Measurements from ENCODE around the gene UEVLD. TPM values are rescaled to one million over a fixed set of nuclear protein-coding genes. Genes with fewer than 3 reads are reported as not detected.

Gene UEVLD
- 9.2 TPM for total RNA-seq (ENCODE audit: unreplicated experiment)
- long read RNA-seq, full-length matches to known transcripts = 4 of 5 reads
- long read RNA-seq, partial matches to known transcripts = 0 of 5 reads
- long read RNA-seq, other reads (novel, unspliced or antisense) = 1 of 5 reads

DNA sequence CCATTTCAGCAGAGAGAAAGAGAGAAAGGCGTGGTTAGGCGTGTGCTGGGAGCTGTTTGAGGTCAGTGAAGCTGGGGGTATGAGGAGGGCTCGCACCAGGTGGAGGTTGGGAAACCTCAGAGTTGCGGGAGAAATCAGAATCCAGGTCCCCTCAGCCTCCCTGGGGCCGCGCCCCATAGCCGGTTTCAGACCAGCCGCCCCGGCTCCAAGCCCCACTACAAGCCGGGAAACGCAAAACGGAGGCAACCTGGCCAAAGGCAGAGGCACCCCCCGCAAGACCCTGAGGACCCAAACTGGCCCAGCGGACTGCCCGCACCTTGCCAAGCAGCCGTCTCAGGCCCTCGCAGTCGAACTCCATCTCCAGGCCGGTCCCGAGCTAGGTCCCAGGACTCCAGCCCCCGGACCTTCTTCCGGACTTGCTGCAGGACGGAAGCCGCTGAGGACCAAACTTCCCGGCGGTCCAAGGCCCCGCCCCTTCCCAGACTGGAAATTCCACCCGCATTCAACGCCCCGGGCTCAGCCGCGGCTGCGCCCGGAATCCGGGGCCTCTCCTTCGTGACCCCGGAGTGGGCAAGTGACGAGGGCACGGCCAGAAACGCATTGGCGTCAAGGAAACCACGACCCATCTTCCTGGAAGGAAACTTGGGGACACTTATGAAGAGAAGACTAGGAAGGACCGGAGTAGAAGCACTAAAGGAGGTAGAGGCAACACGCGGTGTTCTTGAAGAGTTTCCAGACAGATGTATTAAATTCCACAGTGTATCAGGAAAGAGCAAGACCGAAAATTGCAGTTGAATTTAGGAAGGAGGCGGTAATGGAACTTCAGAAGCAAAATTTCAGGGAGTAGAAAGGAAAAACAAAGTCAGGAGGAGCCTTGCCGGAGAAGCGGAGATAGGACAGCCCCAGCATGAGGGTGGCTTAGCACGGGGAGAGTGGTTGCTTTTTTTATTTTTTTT is at the start of gene UEVLD:
Gene UEVLD, minus strand, starts transcription at position 438 of the 956 bp plus-strand sequence. Its CDS starts 80 bp downstream, at position 358.
- no peaks in the 10 kb centered on the region for H3K36me3 Mint-ChIP-seq (ENCODE audit: unreplicated experiment)
- H3K27me3 Mint-ChIP-seq (ENCODE audit: unreplicated experiment) = peaks cover 1% of the 10 kb centered on the region
- peak; percentile 89 for DNase-seq
- no peak within 1 kb of the TSS for H3K4me3 Mint-ChIP-seq (ENCODE audit: unreplicated experiment)
- TF ChIP-seq, protein P1, sequence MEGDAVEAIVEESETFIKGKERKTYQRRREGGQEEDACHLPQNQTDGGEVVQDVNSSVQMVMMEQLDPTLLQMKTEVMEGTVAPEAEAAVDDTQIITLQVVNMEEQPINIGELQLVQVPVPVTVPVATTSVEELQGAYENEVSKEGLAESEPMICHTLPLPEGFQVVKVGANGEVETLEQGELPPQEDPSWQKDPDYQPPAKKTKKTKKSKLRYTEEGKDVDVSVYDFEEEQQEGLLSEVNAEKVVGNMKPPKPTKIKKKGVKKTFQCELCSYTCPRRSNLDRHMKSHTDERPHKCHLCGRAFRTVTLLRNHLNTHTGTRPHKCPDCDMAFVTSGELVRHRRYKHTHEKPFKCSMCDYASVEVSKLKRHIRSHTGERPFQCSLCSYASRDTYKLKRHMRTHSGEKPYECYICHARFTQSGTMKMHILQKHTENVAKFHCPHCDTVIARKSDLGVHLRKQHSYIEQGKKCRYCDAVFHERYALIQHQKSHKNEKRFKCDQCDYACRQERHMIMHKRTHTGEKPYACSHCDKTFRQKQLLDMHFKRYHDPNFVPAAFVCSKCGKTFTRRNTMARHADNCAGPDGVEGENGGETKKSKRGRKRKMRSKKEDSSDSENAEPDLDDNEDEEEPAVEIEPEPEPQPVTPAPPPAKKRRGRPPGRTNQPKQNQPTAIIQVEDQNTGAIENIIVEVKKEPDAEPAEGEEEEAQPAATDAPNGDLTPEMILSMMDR (IDR thresholded peaks at IDR 0.05; ENCODE audit: partially characterized antibody, unreplicated experiment) = no peak
- no peaks in the 10 kb centered on the region for H3K4me1 Mint-ChIP-seq (ENCODE audit: low read depth, unreplicated experiment)
- H3K9me3 Mint-ChIP-seq (ENCODE audit: unreplicated experiment) = no peaks in the 10 kb centered on the region
- H3K27ac Mint-ChIP-seq (ENCODE audit: unreplicated experiment) = no peak within 1 kb of the TSS

DNA sequence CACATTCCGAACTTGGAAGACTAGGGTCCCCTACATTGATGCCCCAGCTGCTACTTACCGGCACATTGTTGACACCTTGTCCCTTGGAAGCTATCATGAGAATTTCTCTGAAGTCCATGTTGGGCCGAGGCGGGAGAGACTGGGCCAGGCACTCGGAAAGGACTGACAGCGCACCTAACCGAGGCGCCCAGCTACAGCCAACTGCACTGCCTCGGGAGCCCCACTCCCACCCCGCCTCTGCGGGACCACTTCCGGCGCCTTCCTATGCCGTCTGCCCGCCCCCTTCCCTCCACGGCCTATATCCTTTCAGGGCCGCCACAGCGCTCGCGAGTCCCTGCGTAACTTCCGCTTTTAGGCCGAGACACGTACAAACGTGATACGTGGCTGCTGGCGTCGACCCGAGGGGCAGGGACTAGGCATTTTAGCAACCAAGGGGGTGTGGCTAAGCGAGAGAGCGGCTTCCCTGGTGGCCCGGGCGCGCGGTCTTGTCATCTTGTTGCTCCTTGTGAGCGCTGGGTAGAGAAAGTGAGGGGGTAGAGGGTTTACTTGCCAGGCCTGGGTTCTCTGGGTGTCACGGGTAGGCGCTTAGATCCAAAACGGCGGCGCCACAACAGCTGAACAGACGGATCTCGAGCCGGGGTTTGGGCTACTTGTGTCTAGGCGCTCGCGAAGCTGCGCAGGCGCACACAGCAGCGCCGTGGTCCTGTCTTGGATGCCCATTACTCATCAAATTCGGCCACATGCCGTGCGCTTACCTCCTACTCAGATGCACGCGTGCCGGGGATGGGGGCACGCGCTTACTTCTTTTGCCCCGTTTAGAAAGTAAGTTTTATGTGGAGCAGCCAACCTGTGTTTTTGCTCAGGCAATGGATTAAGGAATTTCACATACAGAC is 45.9 kb upstream of the UEVLD start, which contains the start of gene SPTY2D1:
Gene SPTY2D1, minus strand, starts transcription at position 203 of the 893 bp plus-strand sequence. Its CDS starts 85 bp downstream, at position 118.
- TF ChIP-seq, protein P1 (IDR thresholded peaks at IDR 0.05; ENCODE audit: partially characterized antibody, unreplicated experiment) = no peak
- peak; percentile 97 for DNase-seq
- Mint-ChIP-seq H3K27ac (ENCODE audit: unreplicated experiment) (peak within 1 kb of the TSS; percentile 100), H3K4me1 (ENCODE audit: low read depth, unreplicated experiment) (peaks cover 6% of the 10 kb centered on the region), H3K9me3 (ENCODE audit: unreplicated experiment) (peaks cover 12% of the 10 kb centered on the region), H3K4me3 (ENCODE audit: unreplicated experiment) (peak within 1 kb of the TSS; percentile 98), H3K36me3 (ENCODE audit: unreplicated experiment) (no peaks in the 10 kb centered on the region), H3K27me3 (ENCODE audit: unreplicated experiment) (no peaks in the 10 kb centered on the region)

DNA sequence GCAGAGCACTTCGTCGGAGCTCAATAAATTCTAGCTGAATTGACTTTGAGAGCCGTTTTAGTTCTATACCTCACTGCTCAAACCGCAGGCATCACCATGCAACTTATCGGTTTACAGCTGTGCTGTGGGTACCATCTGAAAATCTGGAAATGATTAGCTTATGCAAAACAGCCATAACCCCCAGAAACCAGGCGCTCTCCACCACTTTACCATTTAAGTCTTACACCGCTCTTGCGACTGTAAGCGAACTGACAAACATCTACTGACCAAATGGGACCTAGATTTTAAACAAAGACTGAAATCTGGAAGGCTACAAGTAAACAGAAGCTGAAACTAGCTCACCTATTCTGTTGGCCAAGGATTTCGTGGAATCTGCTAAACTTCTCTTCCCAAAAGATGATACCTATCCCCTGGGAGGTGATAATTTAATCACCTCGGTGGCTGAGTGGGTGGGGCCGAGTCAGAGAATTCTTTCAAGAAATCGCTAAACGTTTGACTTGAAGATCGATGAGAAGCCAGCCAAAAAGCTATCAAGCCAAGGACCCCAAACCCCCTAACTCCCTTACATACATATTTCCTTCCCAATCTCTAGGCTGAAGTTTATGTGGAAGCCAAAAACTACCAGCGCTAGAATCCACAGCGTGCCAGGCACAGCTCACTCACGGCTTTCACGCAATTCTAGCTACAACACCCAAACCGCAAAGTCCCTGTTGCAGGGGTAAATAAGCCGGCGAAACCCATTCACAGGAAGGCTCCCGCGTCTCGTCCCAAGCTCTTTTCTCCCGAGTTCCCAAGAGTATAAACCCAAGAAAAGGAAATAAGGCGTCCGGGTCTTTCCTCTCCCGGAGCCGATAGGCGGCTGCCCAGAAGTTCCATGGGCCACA is 45.0 kb upstream of the UEVLD start:
- H3K27ac Mint-ChIP-seq (ENCODE audit: unreplicated experiment) = peak overlapping the region; percentile 100
- peak overlapping the region; percentile 98 for H3K4me3 Mint-ChIP-seq (ENCODE audit: unreplicated experiment)
- TF ChIP-seq, protein P1 (IDR thresholded peaks at IDR 0.05; ENCODE audit: partially characterized antibody, unreplicated experiment) = no peak
- no peaks in the 10 kb centered on the region for H3K36me3 Mint-ChIP-seq (ENCODE audit: unreplicated experiment)
- H3K27me3 Mint-ChIP-seq (ENCODE audit: unreplicated experiment) = no peaks in the 10 kb centered on the region
- peaks cover 12% of the 10 kb centered on the region for H3K9me3 Mint-ChIP-seq (ENCODE audit: unreplicated experiment)
- H3K4me1 Mint-ChIP-seq (ENCODE audit: low read depth, unreplicated experiment) = peaks cover 6% of the 10 kb centered on the region
- DNase-seq = no peak

DNA sequence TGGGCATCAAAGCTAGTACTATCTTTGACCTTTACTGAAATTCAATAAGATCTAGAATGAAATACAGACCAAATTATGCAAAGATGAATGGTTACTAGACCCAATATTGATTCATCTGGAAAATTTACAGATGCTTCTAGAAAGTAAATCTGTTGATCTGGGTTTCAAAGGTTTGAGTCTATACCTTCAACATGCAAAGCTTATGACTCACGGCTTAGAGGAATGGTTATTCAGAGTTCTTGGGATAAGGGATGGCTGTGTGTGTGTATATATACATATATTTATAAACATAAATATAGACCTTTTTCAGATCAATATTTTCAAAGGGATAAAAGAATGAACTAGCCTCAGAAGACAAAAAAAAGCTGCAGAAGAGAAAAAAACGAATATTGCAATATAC is 44.3 kb upstream of the UEVLD start:
- no peak for DNase-seq
- H3K9me3 Mint-ChIP-seq (ENCODE audit: unreplicated experiment) = peaks cover 12% of the 10 kb centered on the region
- no peaks in the 10 kb centered on the region for H3K27me3 Mint-ChIP-seq (ENCODE audit: unreplicated experiment)
- no peak overlapping the region for H3K27ac Mint-ChIP-seq (ENCODE audit: unreplicated experiment)
- H3K4me1 Mint-ChIP-seq (ENCODE audit: low read depth, unreplicated experiment) = peaks cover 6% of the 10 kb centered on the region
- TF ChIP-seq, protein P1 (IDR thresholded peaks at IDR 0.05; ENCODE audit: partially characterized antibody, unreplicated experiment) = no peak
- peak overlapping the region; percentile 98 for H3K4me3 Mint-ChIP-seq (ENCODE audit: unreplicated experiment)
- H3K36me3 Mint-ChIP-seq (ENCODE audit: unreplicated experiment) = no peaks in the 10 kb centered on the region
